Frontal cortex (tissue), 4 donors: ENCODE data around the gene LRSAM1. TPM values are rescaled to one million over a fixed set of nuclear protein-coding genes. Genes with fewer than 3 reads are reported as not detected.

Source experiments
- DNase-seq, 2 donors: peaks; one replicate each; pipeline ENCODE4 v3.0.0; 2012; ENCODE audit warnings: low spot score in 2 of 2
- FAIRE-seq: peaks from 2 replicates; lab custom pipeline; 2012; peaks lifted over from hg19 to GRCh38; lab: Jason Lieb, UNC
- total RNA-seq: library from RNA; depleted of rRNA; stranded (reverse); fragments of >200 nt; gene quantifications from one replicate; pipeline ENCODE4 v1.2.3, GENCODE V29; 2014
- donor health status: control.
- donor health status: control.
- donor health status: control.

LRSAM1 gene
- total RNA-seq, 1 donor from 2014 or later = 23.6 TPM

- FAIRE-seq (no peak), DNase-seq (no peak)
Observed at GRCh38 chr9:127506814-127507750, 55.8 kb downstream of the LRSAM1 start.

GRCh38 chr9:127507751-127508648, 56.7 kb downstream of the LRSAM1 start:
- no peak for FAIRE-seq
- no peak for DNase-seq

- no peak for DNase-seq
- no peak for FAIRE-seq
Observed at GRCh38 chr9:127508901-127509260, 57.6 kb downstream of the LRSAM1 start.

GRCh38 chr9:127509261-127509954, 58.1 kb downstream of the LRSAM1 start:
- no peak for FAIRE-seq
- no peak for DNase-seq

GRCh38 chr9:127509955-127510299, 58.6 kb downstream of the LRSAM1 start:
- DNase-seq = no peak
- no peak for FAIRE-seq

- DNase-seq (no peak), FAIRE-seq (no peak)
Observed at GRCh38 chr9:127514468-127514867, 63.2 kb downstream of the LRSAM1 start.

GRCh38 chr9:127516835-127517607, 65.7 kb downstream of the LRSAM1 start:
- FAIRE-seq (no peak), DNase-seq (no peak)

GRCh38 chr9:127517620-127518019, 66.3 kb downstream of the LRSAM1 start:
- no peak for FAIRE-seq
- DNase-seq = no peak

GRCh38 chr9:127518091-127518856, 67.0 kb downstream of the LRSAM1 start:
- no peak for FAIRE-seq

GRCh38 chr9:127519301-127520166, 68.2 kb downstream of the LRSAM1 start:
- DNase-seq (no peak), FAIRE-seq (no peak)

More at GRCh38 chr9:127518091-127518856, 67.0 kb downstream of the LRSAM1 start:
- no peak for DNase-seq

- DNase-seq = no peak
- FAIRE-seq = no peak
Observed at GRCh38 chr9:127520941-127521918, 69.9 kb downstream of the LRSAM1 start.

GRCh38 chr9:127521919-127522304, 70.6 kb downstream of the LRSAM1 start:
- DNase-seq = no peak
- no peak for FAIRE-seq

GRCh38 chr9:127522727-127523126, 71.4 kb downstream of the LRSAM1 start:
- FAIRE-seq (no peak), DNase-seq (no peak)

GRCh38 chr9:127523312-127523851, 72.1 kb downstream of the LRSAM1 start:
- DNase-seq = no peak
- FAIRE-seq = no peak

GRCh38 chr9:127524373-127524772, 73.1 kb downstream of the LRSAM1 start:
- DNase-seq (no peak), FAIRE-seq (no peak)

- FAIRE-seq = no peak
Observed at GRCh38 chr9:127525401-127526188, 74.3 kb downstream of the LRSAM1 start.

More at GRCh38 chr9:127525401-127526188, 74.3 kb downstream of the LRSAM1 start:
- no peak for DNase-seq
